Liver (tissue), 9 donors: ENCODE data around the gene NUP214. TPM values are rescaled to one million over a fixed set of nuclear protein-coding genes. Genes with fewer than 3 reads are reported as not detected.

Experiments used
- DNase-seq: peaks from one replicate; pipeline ENCODE4 v3.0.0-alpha.2; 2017; ENCODE audit warnings: low spot score
- H3K27ac ChIP-seq, 2 donors: one replicate each; pipeline ENCODE4 v1.7.0; 2013; ENCODE audit warnings: inconsistent platforms in 2 of 2, low read length in 2 of 2, control low read depth in 1 of 2, low read depth in 1 of 2, mild to moderate bottlenecking in 1 of 2
- H3K27me3 ChIP-seq, 4 donors: one replicate each; pipeline versions ENCODE4 v1.6.1 to v1.7.0; 2013; ENCODE audit warnings: low read length in 3 of 4, inconsistent platforms in 1 of 4, mild to moderate bottlenecking in 1 of 4, moderate library complexity in 1 of 4; ENCODE audit not compliant: control insufficient read depth in 4 of 4, insufficient read depth in 4 of 4
- H3K36me3 ChIP-seq, 4 donors: one replicate each; pipeline versions ENCODE4 v1.6.1 to v1.7.0; 2013; ENCODE audit warnings: low read length in 3 of 4, mild to moderate bottlenecking in 3 of 4, low read depth in 1 of 4, moderate library complexity in 1 of 4; ENCODE audit not compliant: control insufficient read depth in 4 of 4, insufficient read depth in 3 of 4
- H3K4me1 ChIP-seq, 4 donors: one replicate each; pipeline versions ENCODE4 v1.6.1 to v1.7.0; 2013; ENCODE audit warnings: low read length in 3 of 4, mild to moderate bottlenecking in 3 of 4, moderate library complexity in 1 of 4; ENCODE audit not compliant: control insufficient read depth in 4 of 4, insufficient read depth in 4 of 4
- H3K4me3 ChIP-seq, 3 donors: one replicate each; pipeline versions ENCODE4 v1.6.1 to v1.7.0; 2013; ENCODE audit warnings: low read length in 3 of 3, control low read depth in 1 of 3, low read depth in 1 of 3, mild to moderate bottlenecking in 1 of 3
- H3K9ac ChIP-seq, 2 donors: one replicate each; pipeline ENCODE4 v1.7.0; 2013; ENCODE audit warnings: low read length in 2 of 2, mild to moderate bottlenecking in 2 of 2, moderate library complexity in 2 of 2, control low read depth in 1 of 2, low read depth in 1 of 2
- H3K9me3 ChIP-seq, 4 donors: one replicate each; pipeline versions ENCODE4 v1.6.1 to v1.7.0; 2013; ENCODE audit warnings: low read length in 3 of 4; ENCODE audit not compliant: control insufficient read depth in 4 of 4
- EGR1 ChIP-seq, 2 donors: IDR thresholded peaks; 2 replicates each; pipeline ENCODE4 v1.6.1; 2016 to 2018; ENCODE audit warnings: antibody characterized with exemption in 2 of 2, low read depth in 2 of 2
- FOXA2 ChIP-seq: IDR thresholded peaks from 2 replicates; pipeline ENCODE4 v1.6.1; 2016; ENCODE audit warnings: antibody characterized with exemption
- GABPA ChIP-seq, 2 donors: IDR thresholded peaks in 1 of 2; conservative IDR thresholded peaks in 1 of 2; 2 replicates each; pipeline ENCODE4 v1.6.1; 2016; ENCODE audit warnings: antibody characterized with exemption in 2 of 2, mild to moderate bottlenecking in 1 of 2, moderate library complexity in 1 of 2
- HNF4A ChIP-seq, 2 donors: conservative IDR thresholded peaks; 2 replicates each; pipeline ENCODE4 v1.6.1; 2016; ENCODE audit warnings: antibody characterized with exemption in 2 of 2, mild to moderate bottlenecking in 2 of 2
- HNF4G ChIP-seq: IDR thresholded peaks from 2 replicates; pipeline ENCODE4 v1.6.1; 2016; ENCODE audit warnings: antibody characterized with exemption
- JUND ChIP-seq, 2 donors: IDR thresholded peaks; 2 replicates each; pipeline ENCODE4 v1.6.1; 2016; ENCODE audit warnings: antibody characterized with exemption in 2 of 2
- MAX ChIP-seq: IDR thresholded peaks from 2 replicates; pipeline ENCODE4 v1.6.1; 2016; ENCODE audit warnings: antibody characterized with exemption
- NR2F2 ChIP-seq: IDR thresholded peaks from 2 replicates; pipeline ENCODE4 v1.6.1; 2016; ENCODE audit warnings: antibody characterized with exemption
- RAD21 ChIP-seq, 2 donors: IDR thresholded peaks; 2 replicates each; pipeline ENCODE4 v1.6.1; 2016; ENCODE audit warnings: antibody characterized with exemption in 2 of 2, mild to moderate bottlenecking in 2 of 2
- RXRA ChIP-seq, 2 donors: IDR thresholded peaks; 2 replicates each; pipeline ENCODE4 v1.6.1; 2017 to 2018; ENCODE audit warnings: antibody characterized with exemption in 2 of 2, mild to moderate bottlenecking in 1 of 2
- SP1 ChIP-seq: IDR thresholded peaks from 2 replicates; pipeline ENCODE4 v1.6.1; 2018; ENCODE audit warnings: antibody characterized with exemption, mild to moderate bottlenecking
- TAF1 ChIP-seq: conservative IDR thresholded peaks from 2 replicates; pipeline ENCODE4 v1.6.1; 2016; ENCODE audit warnings: antibody characterized with exemption, mild to moderate bottlenecking
- YY1 ChIP-seq: IDR thresholded peaks from 2 replicates; pipeline ENCODE4 v1.6.1; 2016; ENCODE audit warnings: antibody characterized with exemption, mild to moderate bottlenecking
- WGBS: extraction: QIAGEN DNeasy Blood & Tissue Kit; methylation state at CpG from one replicate; pipeline ENCODE4 v1.1.7; 2013; 5-methylcytosine and 5-hydroxymethylcytosine counted together
- polyA plus RNA-seq, 2 donors: library from polyadenylated mRNA; stranded (reverse) in 1 of 2; unstranded in 1 of 2; fragments of 200-250 nt in 1 of 2; fragments of >200 nt in 1 of 2; fragmentation: Nextera tagmentation in 1 of 2; extraction: Ambion mirVana in 1 of 2; gene quantifications; one replicate each; pipeline versions ENCODE4 v1.2.1 to v1.2.3, GENCODE V29; 2013 to 2015
- total RNA-seq, 2 donors: library from RNA; depleted of rRNA; stranded (reverse); fragments of >200 nt; gene quantifications; one replicate each; pipeline ENCODE4 v1.2.3, GENCODE V29; 2014
- TF ChIP-seq, protein P1 (sequence below): IDR thresholded peaks from 2 replicates; pipeline ENCODE4 v1.6.1; 2016; ENCODE audit warnings: antibody characterized with exemption
- TF ChIP-seq, protein P2 (sequence below): IDR thresholded peaks from 2 replicates; pipeline ENCODE4 v1.6.1; 2016; ENCODE audit warnings: antibody characterized with exemption, mild to moderate bottlenecking
- donor health status: healthy.
- donor health status: healthy.
- donor health status: healthy.
- donor health status: healthy.
- donor health status: healthy.

The NUP214 gene
- total and polyA plus RNA-seq, 4 donors = 8.8 to 19.5 (median 16.5) TPM

GRCh38 chr9:131092030-131092429 lies 33.4 kb upstream of the NUP214 start:
- 89% methylated on average over 6 of the region's 6 CpGs for whole genome bisulfite sequencing
- Histone ChIP-seq H3K9me3 (no peaks in the 10 kb centered on the region), H3K27me3 (peaks cover 0 to 6% (median 3%) of the 10 kb centered on the region in 4 donors), H3K36me3 (no peaks in the 10 kb centered on the region), H3K9ac (no peak overlapping the region), H3K27ac (no peak overlapping the region), H3K4me3 (no peak overlapping the region), H3K4me1 (peaks cover 4 to 7% (median 5%) of the 10 kb centered on the region in 4 donors)
- no peak for DNase-seq
- TF ChIP-seq RXRA (IDR thresholded peaks at IDR 0.05) (no peak), EGR1 (IDR thresholded peaks at IDR 0.05; ENCODE audit: low read depth in 2 of 2) (no peak), FOXA2 (no peak), HNF4A (conservative IDR thresholded peaks at IDR 0.05) (no peak), NR2F2 (no peak), JUND (IDR thresholded peaks at IDR 0.05) (no peak)
- TF ChIP-seq, protein P1, sequence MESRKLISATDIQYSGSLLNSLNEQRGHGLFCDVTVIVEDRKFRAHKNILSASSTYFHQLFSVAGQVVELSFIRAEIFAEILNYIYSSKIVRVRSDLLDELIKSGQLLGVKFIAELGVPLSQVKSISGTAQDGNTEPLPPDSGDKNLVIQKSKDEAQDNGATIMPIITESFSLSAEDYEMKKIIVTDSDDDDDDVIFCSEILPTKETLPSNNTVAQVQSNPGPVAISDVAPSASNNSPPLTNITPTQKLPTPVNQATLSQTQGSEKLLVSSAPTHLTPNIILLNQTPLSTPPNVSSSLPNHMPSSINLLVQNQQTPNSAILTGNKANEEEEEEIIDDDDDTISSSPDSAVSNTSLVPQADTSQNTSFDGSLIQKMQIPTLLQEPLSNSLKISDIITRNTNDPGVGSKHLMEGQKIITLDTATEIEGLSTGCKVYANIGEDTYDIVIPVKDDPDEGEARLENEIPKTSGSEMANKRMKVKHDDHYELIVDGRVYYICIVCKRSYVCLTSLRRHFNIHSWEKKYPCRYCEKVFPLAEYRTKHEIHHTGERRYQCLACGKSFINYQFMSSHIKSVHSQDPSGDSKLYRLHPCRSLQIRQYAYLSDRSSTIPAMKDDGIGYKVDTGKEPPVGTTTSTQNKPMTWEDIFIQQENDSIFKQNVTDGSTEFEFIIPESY = no peak

DNA sequence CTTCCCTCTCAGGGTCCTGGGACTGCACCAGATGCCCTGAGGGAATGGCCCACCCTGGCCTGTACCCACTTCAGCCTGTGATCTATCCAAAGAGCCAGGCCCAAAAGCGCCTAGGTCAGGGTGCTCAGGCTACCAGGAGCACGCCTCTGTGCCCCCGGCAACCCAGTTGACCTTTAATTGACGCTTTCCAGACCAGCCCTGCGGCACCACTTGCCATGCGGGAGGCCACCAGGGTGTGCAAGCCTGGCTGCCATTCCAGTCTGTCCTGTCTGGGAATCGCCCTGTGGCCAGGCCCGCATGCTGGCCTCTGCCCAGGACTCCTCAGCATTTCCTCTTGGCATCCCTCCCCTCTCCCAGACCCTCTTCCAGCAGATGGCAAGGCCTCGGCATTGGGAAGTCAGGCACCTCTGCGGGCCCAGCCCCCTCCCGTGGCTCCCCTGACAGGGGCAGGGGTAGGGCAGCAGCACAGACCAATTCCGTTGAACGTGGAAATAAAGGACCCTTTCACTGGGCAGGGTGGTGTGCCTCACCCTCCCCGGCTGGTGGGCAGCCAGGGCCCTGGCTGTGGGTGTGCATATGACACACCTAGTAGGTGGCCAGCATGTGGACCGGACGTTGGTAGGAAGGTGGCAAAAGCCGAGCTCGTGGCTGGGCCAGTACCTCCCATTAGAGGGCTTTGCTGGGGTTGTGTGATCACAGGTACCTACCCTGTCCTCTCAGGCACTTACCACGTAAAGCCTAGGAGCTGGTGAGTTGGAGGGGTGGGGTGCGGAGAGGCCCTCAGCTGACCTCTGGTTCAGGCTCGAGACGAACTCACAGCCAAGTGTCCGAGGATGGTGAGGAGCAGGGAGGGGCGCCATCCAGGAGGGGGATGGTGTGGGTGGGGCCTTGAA lies 32.6 kb upstream of the NUP214 start:
- Histone ChIP-seq H3K27ac (no peak overlapping the region), H3K4me3 (no peak overlapping the region), H3K9me3 (no peaks in the 10 kb centered on the region), H3K4me1 (peaks cover 4 to 10% (median 6%) of the 10 kb centered on the region in 4 donors), H3K36me3 (no peaks in the 10 kb centered on the region), H3K9ac (no peak overlapping the region), H3K27me3 (peaks cover 0 to 6% (median 3%) of the 10 kb centered on the region in 4 donors)
- no peak for DNase-seq
- 80% methylated on average over 24 of the region's 24 CpGs for WGBS
- TF ChIP-seq JUND (IDR thresholded peaks at IDR 0.05) = no peak
- no peak for TF ChIP-seq HNF4G
- TF ChIP-seq, protein P1 = no peak
- TF ChIP-seq GABPA (IDR thresholded peaks at IDR 0.05 in 1 of 2, conservative IDR thresholded peaks at IDR 0.05 in 1 of 2) = no peak
- TF ChIP-seq FOXA2 = no peak
- TF ChIP-seq HNF4A (conservative IDR thresholded peaks at IDR 0.05) = no peak
- no peak for TF ChIP-seq SP1
- TF ChIP-seq TAF1 = no peak
- no peak for TF ChIP-seq YY1
- TF ChIP-seq NR2F2 = no peak

DNA sequence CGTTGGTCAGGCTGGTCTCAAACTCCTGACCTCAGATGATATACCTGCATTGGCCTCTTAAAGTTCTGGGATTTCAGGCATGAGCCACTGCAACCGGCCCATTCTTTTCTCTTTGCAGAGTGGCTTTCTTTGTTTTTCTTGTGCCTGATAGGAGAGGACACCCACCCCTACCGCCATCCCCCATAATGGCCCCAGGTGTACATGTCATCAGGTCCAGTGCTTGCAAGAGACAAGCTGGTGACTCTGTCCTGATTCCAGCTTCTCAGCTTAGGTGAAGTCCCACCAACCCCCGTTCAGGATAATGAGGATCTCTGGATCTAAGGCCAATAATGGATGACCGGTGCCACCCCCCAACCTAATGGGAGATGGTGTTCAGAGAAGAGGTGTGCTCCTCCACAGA lies 31.4 kb upstream of the NUP214 start:
- no peak overlapping the region for H3K4me3 ChIP-seq
- no peaks in the 10 kb centered on the region for H3K36me3 ChIP-seq
- WGBS = 74% methylated on average over 5 of the region's 5 CpGs
- H3K9ac ChIP-seq = no peak overlapping the region
- H3K4me1 ChIP-seq = peaks cover 4 to 10% (median 6%) of the 10 kb centered on the region in 4 donors
- H3K27ac ChIP-seq = no peak overlapping the region
- DNase-seq = no peak
- H3K27me3 ChIP-seq = peaks cover 0 to 6% (median 3%) of the 10 kb centered on the region in 4 donors
- H3K9me3 ChIP-seq = no peaks in the 10 kb centered on the region
- TF ChIP-seq, protein P1 = no peak
- TF ChIP-seq RAD21 (IDR thresholded peaks at IDR 0.05) = no peak
- no peak for TF ChIP-seq HNF4G
- TF ChIP-seq, protein P2, sequence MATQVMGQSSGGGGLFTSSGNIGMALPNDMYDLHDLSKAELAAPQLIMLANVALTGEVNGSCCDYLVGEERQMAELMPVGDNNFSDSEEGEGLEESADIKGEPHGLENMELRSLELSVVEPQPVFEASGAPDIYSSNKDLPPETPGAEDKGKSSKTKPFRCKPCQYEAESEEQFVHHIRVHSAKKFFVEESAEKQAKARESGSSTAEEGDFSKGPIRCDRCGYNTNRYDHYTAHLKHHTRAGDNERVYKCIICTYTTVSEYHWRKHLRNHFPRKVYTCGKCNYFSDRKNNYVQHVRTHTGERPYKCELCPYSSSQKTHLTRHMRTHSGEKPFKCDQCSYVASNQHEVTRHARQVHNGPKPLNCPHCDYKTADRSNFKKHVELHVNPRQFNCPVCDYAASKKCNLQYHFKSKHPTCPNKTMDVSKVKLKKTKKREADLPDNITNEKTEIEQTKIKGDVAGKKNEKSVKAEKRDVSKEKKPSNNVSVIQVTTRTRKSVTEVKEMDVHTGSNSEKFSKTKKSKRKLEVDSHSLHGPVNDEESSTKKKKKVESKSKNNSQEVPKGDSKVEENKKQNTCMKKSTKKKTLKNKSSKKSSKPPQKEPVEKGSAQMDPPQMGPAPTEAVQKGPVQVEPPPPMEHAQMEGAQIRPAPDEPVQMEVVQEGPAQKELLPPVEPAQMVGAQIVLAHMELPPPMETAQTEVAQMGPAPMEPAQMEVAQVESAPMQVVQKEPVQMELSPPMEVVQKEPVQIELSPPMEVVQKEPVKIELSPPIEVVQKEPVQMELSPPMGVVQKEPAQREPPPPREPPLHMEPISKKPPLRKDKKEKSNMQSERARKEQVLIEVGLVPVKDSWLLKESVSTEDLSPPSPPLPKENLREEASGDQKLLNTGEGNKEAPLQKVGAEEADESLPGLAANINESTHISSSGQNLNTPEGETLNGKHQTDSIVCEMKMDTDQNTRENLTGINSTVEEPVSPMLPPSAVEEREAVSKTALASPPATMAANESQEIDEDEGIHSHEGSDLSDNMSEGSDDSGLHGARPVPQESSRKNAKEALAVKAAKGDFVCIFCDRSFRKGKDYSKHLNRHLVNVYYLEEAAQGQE = no peak
- no peak for TF ChIP-seq MAX
